Measurements from ENCODE around the gene DOCK3. TPM values are rescaled to one million over a fixed set of nuclear protein-coding genes. Genes with fewer than 3 reads are reported as not detected.

Gene DOCK3
- total and polyA plus RNA-seq, 2 donors from 2014 or later: 0.49 to 0.54 TPM

DNA sequence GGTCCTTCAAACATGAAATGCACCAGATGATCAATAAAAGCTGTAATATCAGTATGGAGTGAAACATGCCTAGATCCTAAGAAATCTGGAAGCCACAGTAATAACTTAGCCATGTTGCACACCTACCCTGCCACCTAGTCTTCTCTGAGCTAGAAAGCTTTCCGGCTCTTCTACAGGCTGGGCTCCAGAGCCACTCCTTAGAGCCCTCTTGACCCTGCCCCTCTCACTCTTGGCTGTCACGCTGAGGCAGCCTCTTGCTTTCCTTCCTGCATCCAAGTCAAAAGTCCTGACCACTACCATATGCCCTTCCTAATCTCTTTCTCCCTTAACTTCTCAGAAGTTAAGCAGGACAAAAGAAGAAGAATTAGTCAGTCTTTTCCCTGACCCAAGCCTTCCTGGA lies 734.1 kb downstream of the DOCK3 start:
- FAIRE-seq (no peak), DNase-seq (no peak)
- Histone ChIP-seq H3K36me3 (ENCODE audit: control insufficient read depth in 2 of 3, insufficient read depth in 3 of 3, low read length in 3 of 3) (peaks cover 0 to 28% (median 22%) of the 10 kb centered on the region in 3 donors), H3K4me3 (ENCODE audit: low read length in 3 of 3) (no peak overlapping the region), H3K9me3 (ENCODE audit: control insufficient read depth in 2 of 3, insufficient read depth in 1 of 3, low read length in 3 of 3) (no peaks in the 10 kb centered on the region), H3K27me3 (ENCODE audit: control insufficient read depth, insufficient read depth, low read length) (no peaks in the 10 kb centered on the region), H3K9ac (ENCODE audit: low read length in 3 of 3) (no peak overlapping the region), H3K27ac (ENCODE audit: low read depth in 2 of 2, low read length in 2 of 2) (no peak overlapping the region), H3K4me1 (ENCODE audit: control insufficient read depth in 2 of 3, insufficient read depth in 2 of 3, low read depth in 1 of 3, low read length in 3 of 3) (no peaks in the 10 kb centered on the region)
- intact Hi-C loops (cut with DNase I): no loop called here
- TF ChIP-seq, protein P1, sequence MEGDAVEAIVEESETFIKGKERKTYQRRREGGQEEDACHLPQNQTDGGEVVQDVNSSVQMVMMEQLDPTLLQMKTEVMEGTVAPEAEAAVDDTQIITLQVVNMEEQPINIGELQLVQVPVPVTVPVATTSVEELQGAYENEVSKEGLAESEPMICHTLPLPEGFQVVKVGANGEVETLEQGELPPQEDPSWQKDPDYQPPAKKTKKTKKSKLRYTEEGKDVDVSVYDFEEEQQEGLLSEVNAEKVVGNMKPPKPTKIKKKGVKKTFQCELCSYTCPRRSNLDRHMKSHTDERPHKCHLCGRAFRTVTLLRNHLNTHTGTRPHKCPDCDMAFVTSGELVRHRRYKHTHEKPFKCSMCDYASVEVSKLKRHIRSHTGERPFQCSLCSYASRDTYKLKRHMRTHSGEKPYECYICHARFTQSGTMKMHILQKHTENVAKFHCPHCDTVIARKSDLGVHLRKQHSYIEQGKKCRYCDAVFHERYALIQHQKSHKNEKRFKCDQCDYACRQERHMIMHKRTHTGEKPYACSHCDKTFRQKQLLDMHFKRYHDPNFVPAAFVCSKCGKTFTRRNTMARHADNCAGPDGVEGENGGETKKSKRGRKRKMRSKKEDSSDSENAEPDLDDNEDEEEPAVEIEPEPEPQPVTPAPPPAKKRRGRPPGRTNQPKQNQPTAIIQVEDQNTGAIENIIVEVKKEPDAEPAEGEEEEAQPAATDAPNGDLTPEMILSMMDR (IDR thresholded peaks at IDR 0.05; ENCODE audit: borderline replicate concordance, extremely low read depth, insufficient read depth): no peak

DNA sequence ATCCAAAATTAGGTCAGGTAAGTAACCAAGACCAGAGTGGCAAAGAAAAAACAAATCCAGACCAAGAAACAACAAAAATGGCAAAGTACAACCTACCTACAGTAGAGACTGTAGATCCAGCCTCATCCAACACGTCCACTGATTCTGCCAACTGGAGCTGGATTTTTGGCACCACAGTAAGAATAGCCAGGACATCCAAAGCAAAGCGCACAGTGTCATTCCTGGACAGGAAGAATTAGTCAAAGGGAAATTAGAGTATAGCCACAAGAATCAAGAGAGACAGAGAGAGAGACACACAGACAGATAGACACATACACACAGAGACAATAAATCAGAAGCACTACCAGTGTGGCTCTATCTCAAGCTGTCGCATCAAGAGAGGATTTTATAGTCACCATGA lies 747.5 kb downstream of the DOCK3 start:
- Histone ChIP-seq H3K4me3 (ENCODE audit: low read length in 3 of 3) (no peak overlapping the region), H3K36me3 (ENCODE audit: control insufficient read depth in 2 of 3, insufficient read depth in 3 of 3, low read length in 3 of 3) (peaks cover 4 to 19% (median 13%) of the 10 kb centered on the region in 3 donors), H3K9me3 (ENCODE audit: control insufficient read depth in 2 of 3, insufficient read depth in 1 of 3, low read length in 3 of 3) (no peaks in the 10 kb centered on the region), H3K27ac (ENCODE audit: low read depth in 2 of 2, low read length in 2 of 2) (no peak overlapping the region), H3K4me1 (ENCODE audit: control insufficient read depth in 2 of 3, insufficient read depth in 2 of 3, low read depth in 1 of 3, low read length in 3 of 3) (no peaks in the 10 kb centered on the region), H3K9ac (ENCODE audit: low read length in 3 of 3) (no peak overlapping the region), H3K27me3 (ENCODE audit: control insufficient read depth, insufficient read depth, low read length) (no peaks in the 10 kb centered on the region)
- TF ChIP-seq, protein P1 (IDR thresholded peaks at IDR 0.05; ENCODE audit: borderline replicate concordance, extremely low read depth, insufficient read depth): no peak
- FAIRE-seq: no peak
- DNase-seq: no peak
- intact Hi-C loops (cut with DNase I): no loop called here

DNA sequence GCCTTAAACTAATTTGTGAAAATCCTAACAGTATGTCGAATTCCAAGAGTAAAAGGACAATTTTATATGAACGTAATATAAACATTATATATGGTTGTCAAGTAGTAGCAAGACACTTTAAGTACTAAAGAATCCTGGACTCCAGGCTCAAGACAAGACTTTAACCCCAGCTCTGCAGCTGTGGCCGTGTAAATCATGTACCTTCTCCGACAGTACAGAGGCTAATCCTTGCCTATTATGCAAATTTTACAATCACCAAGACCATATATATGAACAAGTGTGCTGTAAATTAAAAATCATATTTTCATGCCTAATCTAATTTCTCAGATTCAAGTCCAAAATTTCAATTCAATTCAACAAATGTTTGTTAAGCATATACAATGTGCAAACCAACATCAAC lies 752.2 kb downstream of the DOCK3 start:
- intact Hi-C loops (cut with DNase I): no loop called here
- Histone ChIP-seq H3K27ac (ENCODE audit: low read depth in 2 of 2, low read length in 2 of 2) (no peak overlapping the region), H3K4me3 (ENCODE audit: low read length in 3 of 3) (no peak overlapping the region), H3K4me1 (ENCODE audit: control insufficient read depth in 2 of 3, insufficient read depth in 2 of 3, low read depth in 1 of 3, low read length in 3 of 3) (no peaks in the 10 kb centered on the region), H3K9me3 (ENCODE audit: control insufficient read depth in 2 of 3, insufficient read depth in 1 of 3, low read length in 3 of 3) (no peaks in the 10 kb centered on the region), H3K9ac (ENCODE audit: low read length in 3 of 3) (no peak overlapping the region), H3K27me3 (ENCODE audit: control insufficient read depth, insufficient read depth, low read length) (no peaks in the 10 kb centered on the region), H3K36me3 (ENCODE audit: control insufficient read depth in 2 of 3, insufficient read depth in 3 of 3, low read length in 3 of 3) (peaks cover 5 to 15% (median 7%) of the 10 kb centered on the region in 3 donors)
- TF ChIP-seq, protein P1 (IDR thresholded peaks at IDR 0.05; ENCODE audit: borderline replicate concordance, extremely low read depth, insufficient read depth): no peak
- FAIRE-seq (no peak), DNase-seq (no peak)

DNA sequence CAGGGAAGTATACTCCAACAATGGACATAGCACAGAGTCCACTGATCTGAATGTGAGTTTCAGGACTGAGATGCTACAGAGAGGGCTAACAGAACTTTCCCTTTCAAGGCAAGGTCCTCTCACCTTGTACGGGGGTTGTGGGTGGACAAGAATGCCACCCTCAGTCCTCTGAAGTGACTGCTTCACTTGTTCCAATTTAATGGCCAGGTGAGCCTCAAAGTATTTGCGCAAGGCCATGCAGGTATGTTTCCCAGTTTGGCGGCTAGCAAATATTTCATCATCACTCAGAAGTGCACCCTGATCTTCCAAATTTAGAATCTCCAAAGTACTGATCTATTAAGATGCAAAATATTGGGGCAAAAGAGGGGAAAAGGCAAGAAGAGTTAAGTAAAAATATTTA lies 754.4 kb downstream of the DOCK3 start:
- no peaks in the 10 kb centered on the region for H3K4me1 ChIP-seq (ENCODE audit: control insufficient read depth in 2 of 3, insufficient read depth in 2 of 3, low read depth in 1 of 3, low read length in 3 of 3)
- no peaks in the 10 kb centered on the region for H3K9me3 ChIP-seq (ENCODE audit: control insufficient read depth in 2 of 3, insufficient read depth in 1 of 3, low read length in 3 of 3)
- no peak overlapping the region for H3K4me3 ChIP-seq (ENCODE audit: low read length in 3 of 3)
- no peak overlapping the region for H3K27ac ChIP-seq (ENCODE audit: low read depth in 2 of 2, low read length in 2 of 2)
- H3K27me3 ChIP-seq (ENCODE audit: control insufficient read depth, insufficient read depth, low read length): no peaks in the 10 kb centered on the region
- H3K9ac ChIP-seq (ENCODE audit: low read length in 3 of 3): no peak overlapping the region
- H3K36me3 ChIP-seq (ENCODE audit: control insufficient read depth in 2 of 3, insufficient read depth in 3 of 3, low read length in 3 of 3): peaks cover 5 to 15% (median 8%) of the 10 kb centered on the region in 3 donors
- TF ChIP-seq, protein P1 (IDR thresholded peaks at IDR 0.05; ENCODE audit: borderline replicate concordance, extremely low read depth, insufficient read depth): no peak
- DNase-seq (no peak), FAIRE-seq (no peak)
- intact Hi-C loops (cut with DNase I): no loop called here

All from kidney (tissue), 14 donors.